Peyer's patch (tissue), 4 donors: ENCODE results near the gene SIRT2.

Experiments
- CTCF ChIP-seq, 6 experiments: fragments of 450-650 bp in 4 of 6; fragments of 200-600 bp in 2 of 6; sonication (generic) in 1 of 6; IDR thresholded peaks; one replicate each; pipeline ENCODE4 v1.5.1; 2017 to 2019; ENCODE audit warnings: antibody characterized with exemption in 6 of 6, mild to moderate bottlenecking in 3 of 6, moderate library complexity in 1 of 6
- POLR2A ChIP-seq, 2 donors: fragments of 450-650 bp; IDR thresholded peaks; one replicate each; pipeline ENCODE4 v1.5.1; 2017; ENCODE audit warnings: antibody characterized with exemption in 2 of 2, mild to moderate bottlenecking in 2 of 2, moderate library complexity in 2 of 2

- no peak for TF ChIP-seq CTCF (IDR thresholded peaks at IDR 0.05)
- TF ChIP-seq POLR2A (IDR thresholded peaks at IDR 0.05) = no peak
Measured at GRCh38 chr19:38898788-38899446, 501 bp downstream of the SIRT2 start.
